ENCODE measurements around the gene FILIP1L. TPM values are rescaled to one million over a fixed set of nuclear protein-coding genes. Genes with fewer than 3 reads are reported as not detected.
A peak's percentile ranks its signal among the peaks of the same experiment; 100 is the strongest.

Gene FILIP1L
- total and polyA plus RNA-seq, 2 donors from 2014 or later: 5.5 to 25.5 TPM

DNA sequence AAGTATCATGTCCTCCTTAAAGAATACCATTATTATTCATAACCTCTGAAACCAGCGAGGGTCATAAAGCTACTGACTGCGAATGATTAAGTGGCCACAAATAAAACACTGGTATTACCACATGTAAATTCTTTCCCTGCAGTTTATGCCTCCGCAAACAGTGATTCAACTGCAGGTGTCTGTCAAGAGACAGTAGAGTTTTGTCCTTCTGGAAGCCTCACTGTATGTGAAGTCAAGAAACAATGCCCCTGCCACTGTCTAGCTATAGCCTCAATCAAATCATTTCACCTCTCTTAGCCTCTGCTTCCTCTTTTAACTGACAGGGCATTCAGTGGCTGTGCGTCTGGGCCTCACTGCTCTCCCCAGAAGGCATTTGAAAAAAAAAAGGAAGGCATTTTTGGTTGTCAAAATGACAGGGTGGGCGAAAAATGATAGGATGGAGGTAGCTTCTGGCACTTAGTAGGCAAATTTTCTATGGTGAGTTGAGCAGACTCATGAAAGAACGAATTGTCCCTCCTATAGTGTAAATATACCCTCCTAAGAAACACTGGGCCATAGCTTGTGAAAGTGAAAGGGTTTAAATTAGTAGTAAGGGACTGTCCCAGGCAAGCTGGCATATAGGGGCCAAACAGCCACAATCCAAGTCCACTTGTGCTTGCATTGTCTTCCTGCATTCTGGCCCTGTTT is 66.7 kb downstream of the FILIP1L start:
- Histone ChIP-seq H3K4me3 (ENCODE audit: low read length in 3 of 3) (peak overlapping the region in 2 of 3 donors; percentile 2 to 22), H3K9ac (ENCODE audit: low read length in 3 of 3) (peak overlapping the region in 2 of 3 donors; percentile 13 to 43), H3K27ac (ENCODE audit: low read depth in 2 of 2, low read length in 2 of 2) (no peak overlapping the region), H3K4me1 (ENCODE audit: control insufficient read depth in 2 of 3, insufficient read depth in 2 of 3, low read depth in 1 of 3, low read length in 3 of 3) (peaks cover 0 to 9% (median 6%) of the 10 kb centered on the region in 3 donors), H3K36me3 (ENCODE audit: control insufficient read depth in 2 of 3, insufficient read depth in 3 of 3, low read length in 3 of 3) (no peaks in the 10 kb centered on the region), H3K27me3 (ENCODE audit: control insufficient read depth, insufficient read depth, low read length) (no peaks in the 10 kb centered on the region), H3K9me3 (ENCODE audit: control insufficient read depth in 2 of 3, insufficient read depth in 1 of 3, low read length in 3 of 3) (no peaks in the 10 kb centered on the region)
- intact Hi-C loops (cut with DNase I): no loop called here
- TF ChIP-seq CTCF (IDR thresholded peaks at IDR 0.05; ENCODE audit: borderline replicate concordance, extremely low read depth, insufficient read depth): no peak
- FAIRE-seq: no peak
- no peak for DNase-seq

DNA sequence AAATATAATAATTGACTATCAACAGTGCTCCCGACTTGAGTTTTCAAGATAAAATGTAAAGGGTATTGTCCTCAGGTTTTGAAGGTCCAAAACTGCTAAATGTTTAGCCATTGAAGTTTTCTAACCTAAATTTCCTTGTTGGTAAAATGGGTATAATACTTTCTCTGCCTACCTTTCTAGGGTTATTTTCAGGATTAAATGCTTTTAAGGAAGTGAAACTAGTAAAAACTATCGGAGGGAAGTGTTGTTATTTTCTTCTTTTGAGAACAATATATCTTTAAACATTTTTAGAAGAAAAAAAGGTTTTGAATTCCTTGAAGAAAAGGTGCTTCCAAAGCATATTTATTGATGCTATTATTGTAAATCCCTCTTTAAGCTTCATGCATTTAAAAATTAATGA is 67.3 kb downstream of the FILIP1L start:
- intact Hi-C loops (cut with DNase I): no loop called here
- no peaks in the 10 kb centered on the region for H3K36me3 ChIP-seq (ENCODE audit: control insufficient read depth in 2 of 3, insufficient read depth in 3 of 3, low read length in 3 of 3)
- peak overlapping the region in 1 of 3 donors; percentile 43 for H3K9ac ChIP-seq (ENCODE audit: low read length in 3 of 3)
- no peak for TF ChIP-seq CTCF (IDR thresholded peaks at IDR 0.05; ENCODE audit: borderline replicate concordance, extremely low read depth, insufficient read depth)
- H3K4me1 ChIP-seq (ENCODE audit: control insufficient read depth in 2 of 3, insufficient read depth in 2 of 3, low read depth in 1 of 3, low read length in 3 of 3): peaks cover 0 to 10% (median 6%) of the 10 kb centered on the region in 3 donors
- no peak overlapping the region for H3K4me3 ChIP-seq (ENCODE audit: low read length in 3 of 3)
- H3K9me3 ChIP-seq (ENCODE audit: control insufficient read depth in 2 of 3, insufficient read depth in 1 of 3, low read length in 3 of 3): no peaks in the 10 kb centered on the region
- FAIRE-seq (no peak), DNase-seq (no peak)
- H3K27ac ChIP-seq (ENCODE audit: low read depth in 2 of 2, low read length in 2 of 2): no peak overlapping the region
- H3K27me3 ChIP-seq (ENCODE audit: control insufficient read depth, insufficient read depth, low read length): no peaks in the 10 kb centered on the region

DNA sequence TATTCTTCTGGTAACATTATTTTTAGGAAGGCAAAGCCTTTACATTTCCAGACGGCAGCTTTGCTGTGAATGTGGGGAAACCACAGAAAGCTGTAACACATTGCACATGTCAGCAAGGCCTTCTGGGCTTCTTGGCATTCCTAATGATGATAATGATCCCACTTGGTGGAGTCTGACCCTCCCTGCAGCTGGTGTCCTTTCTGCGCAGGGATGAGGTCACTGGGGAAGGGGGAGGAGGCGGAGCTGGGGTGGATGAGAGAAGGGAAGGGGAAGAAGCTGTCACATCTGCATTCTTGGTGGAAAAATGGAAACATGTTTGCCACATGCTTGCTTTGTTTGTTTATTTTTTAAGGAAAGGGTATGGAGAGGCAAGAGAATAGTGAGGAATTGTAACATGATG is 68.6 kb downstream of the FILIP1L start:
- Histone ChIP-seq H3K4me3 (ENCODE audit: low read length in 3 of 3) (no peak overlapping the region), H3K27me3 (ENCODE audit: control insufficient read depth, insufficient read depth, low read length) (no peaks in the 10 kb centered on the region), H3K4me1 (ENCODE audit: control insufficient read depth in 2 of 3, insufficient read depth in 2 of 3, low read depth in 1 of 3, low read length in 3 of 3) (peaks cover 8 to 19% (median 18%) of the 10 kb centered on the region in 3 donors), H3K36me3 (ENCODE audit: control insufficient read depth in 2 of 3, insufficient read depth in 3 of 3, low read length in 3 of 3) (no peaks in the 10 kb centered on the region), H3K27ac (ENCODE audit: low read depth in 2 of 2, low read length in 2 of 2) (no peak overlapping the region), H3K9me3 (ENCODE audit: control insufficient read depth in 2 of 3, insufficient read depth in 1 of 3, low read length in 3 of 3) (no peaks in the 10 kb centered on the region), H3K9ac (ENCODE audit: low read length in 3 of 3) (no peak overlapping the region)
- TF ChIP-seq CTCF (IDR thresholded peaks at IDR 0.05; ENCODE audit: borderline replicate concordance, extremely low read depth, insufficient read depth): no peak
- FAIRE-seq (no peak), DNase-seq (peak in 4 of 5 donors; percentile 44 to 80 (median 64))
- intact Hi-C loops (cut with DNase I): no loop called here
